Suprapubic skin (tissue), 4 donors: Measurements from ENCODE around the gene ERRFI1.

Experiments
- EP300 ChIP-seq: sonication (generic); formaldehyde crosslinking; IDR thresholded peaks from one replicate; pipeline ENCODE4 v1.6.1; 2017; ENCODE audit warnings: antibody characterized with exemption
- POLR2A ChIP-seq, 2 donors: fragments of 450-650 bp; IDR thresholded peaks; one replicate each; pipeline ENCODE4 v1.6.1; 2017; ENCODE audit warnings: antibody characterized with exemption in 2 of 2, mild to moderate bottlenecking in 2 of 2, moderate library complexity in 2 of 2
- POLR2AphosphoS5 ChIP-seq, 3 donors: sonication (generic); formaldehyde crosslinking; IDR thresholded peaks; one replicate each; pipeline ENCODE4 v1.6.1; 2017; ENCODE audit warnings: antibody characterized with exemption in 3 of 3

- TF ChIP-seq POLR2AphosphoS5 (IDR thresholded peaks at IDR 0.05) (no peak), POLR2A (IDR thresholded peaks at IDR 0.05) (no peak), EP300 (no peak)
Observed at GRCh38 chr1:8032366-8032910, 6.3 kb upstream of the ERRFI1 start.
